Measurements from ENCODE around the gene OR2AG1. TPM values are rescaled to one million over a fixed set of nuclear protein-coding genes. Genes with fewer than 3 reads are reported as not detected.

OR2AG1 gene, protein sequence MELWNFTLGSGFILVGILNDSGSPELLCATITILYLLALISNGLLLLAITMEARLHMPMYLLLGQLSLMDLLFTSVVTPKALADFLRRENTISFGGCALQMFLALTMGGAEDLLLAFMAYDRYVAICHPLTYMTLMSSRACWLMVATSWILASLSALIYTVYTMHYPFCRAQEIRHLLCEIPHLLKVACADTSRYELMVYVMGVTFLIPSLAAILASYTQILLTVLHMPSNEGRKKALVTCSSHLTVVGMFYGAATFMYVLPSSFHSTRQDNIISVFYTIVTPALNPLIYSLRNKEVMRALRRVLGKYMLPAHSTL
- not detected for total RNA-seq

DNA sequence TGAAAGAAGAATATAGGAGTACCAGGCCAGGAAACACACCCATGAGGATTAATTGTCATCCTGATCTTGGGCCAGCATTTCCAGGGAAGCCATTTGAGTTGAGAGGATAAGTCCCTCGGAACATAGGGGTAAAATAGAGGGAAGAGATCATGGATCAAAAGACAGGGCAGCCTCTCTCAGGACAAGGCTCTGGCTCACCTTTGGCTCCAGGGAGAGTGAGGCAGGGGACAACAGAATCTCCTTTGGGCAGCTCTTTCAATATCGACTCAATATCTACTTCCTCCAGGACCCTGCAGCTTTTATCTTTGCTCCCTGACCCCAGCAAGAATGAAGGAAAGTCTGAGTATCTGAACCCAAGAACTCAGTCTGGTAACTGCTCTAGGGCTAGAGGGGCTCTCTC, at the start of gene OR2AG1:
Gene OR2AG1 (plus strand): TSS at position 301 of the 400 bp plus-strand sequence. CDS start 2,018 bp downstream, outside the sequence.
- H3K36me3 Mint-ChIP-seq: no peaks in the 10 kb centered on the region
- H3K27me3 Mint-ChIP-seq: peaks cover 19% of the 10 kb centered on the region
- H3K9me3 Mint-ChIP-seq: no peaks in the 10 kb centered on the region
- DNase-seq (no peak), ATAC-seq (ENCODE audit: low read depth) (no peak)
- H3K4me3 Mint-ChIP-seq: no peak within 1 kb of the TSS
- H3K27ac Mint-ChIP-seq: no peak within 1 kb of the TSS
- POLR2A ChIA-PET: no interaction called here
- no peaks in the 10 kb centered on the region for H3K4me1 Mint-ChIP-seq

DNA sequence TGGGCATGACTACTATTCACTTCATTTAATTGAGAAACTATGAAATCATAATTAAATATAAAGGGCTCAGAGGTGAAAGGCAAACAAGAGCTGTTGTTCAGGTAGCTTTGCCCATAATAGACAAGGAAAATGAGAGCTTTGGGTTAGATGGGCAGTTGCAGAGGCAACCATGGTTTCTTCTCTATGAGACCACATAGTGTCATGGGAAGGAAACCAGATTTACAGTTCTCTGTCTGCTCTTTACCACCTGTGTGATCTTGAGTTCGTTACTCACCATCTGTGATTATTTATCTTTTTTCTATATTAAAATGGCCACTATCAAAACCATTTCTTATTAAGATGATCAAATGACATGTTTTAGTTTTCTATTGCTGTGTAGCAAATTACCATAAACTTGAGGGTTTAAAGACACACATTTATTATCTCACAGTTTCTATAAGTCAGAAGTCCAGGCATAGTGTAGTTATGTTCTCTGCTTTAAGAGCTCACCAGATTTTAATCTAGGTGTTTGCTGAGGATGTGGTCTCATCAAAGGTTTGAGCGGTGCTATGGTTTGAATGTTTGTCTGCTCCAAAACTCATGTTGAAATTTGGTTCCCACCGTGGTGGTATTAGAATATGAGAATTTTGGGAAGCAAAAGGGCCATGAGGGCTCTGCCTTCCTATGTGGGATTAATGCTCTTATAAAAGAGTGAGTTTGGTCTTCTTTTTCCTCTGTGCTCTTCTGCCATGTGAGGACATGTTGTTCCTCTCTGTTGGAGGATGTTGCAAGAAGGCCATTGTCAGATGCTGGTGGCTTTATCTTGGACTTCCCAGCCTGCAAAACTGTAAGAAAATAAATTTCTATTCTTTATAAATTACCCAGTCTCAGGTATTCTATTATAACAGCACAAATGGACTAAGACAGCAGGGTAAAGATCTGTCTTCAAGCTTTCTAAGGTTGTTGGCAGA, 49.2 kb upstream of the OR2AG1 start:
- peak; percentile 77 for ATAC-seq (ENCODE audit: low read depth)
- POLR2A ChIA-PET: interaction anchor here (1.0 kb wide), 1 partner anchor 13 kb away, joined by 3 read pairs; no protein-coding TSS in a partner anchor
- peaks cover 57% of the 10 kb centered on the region for H3K36me3 Mint-ChIP-seq
- H3K4me1 Mint-ChIP-seq: peaks cover 59% of the 10 kb centered on the region
- H3K27me3 Mint-ChIP-seq: no peaks in the 10 kb centered on the region
- peaks cover 2% of the 10 kb centered on the region for H3K9me3 Mint-ChIP-seq
- H3K27ac Mint-ChIP-seq: peak overlapping the region; percentile 82
- no peak for DNase-seq
- peak overlapping the region; percentile 52 for H3K4me3 Mint-ChIP-seq

DNA sequence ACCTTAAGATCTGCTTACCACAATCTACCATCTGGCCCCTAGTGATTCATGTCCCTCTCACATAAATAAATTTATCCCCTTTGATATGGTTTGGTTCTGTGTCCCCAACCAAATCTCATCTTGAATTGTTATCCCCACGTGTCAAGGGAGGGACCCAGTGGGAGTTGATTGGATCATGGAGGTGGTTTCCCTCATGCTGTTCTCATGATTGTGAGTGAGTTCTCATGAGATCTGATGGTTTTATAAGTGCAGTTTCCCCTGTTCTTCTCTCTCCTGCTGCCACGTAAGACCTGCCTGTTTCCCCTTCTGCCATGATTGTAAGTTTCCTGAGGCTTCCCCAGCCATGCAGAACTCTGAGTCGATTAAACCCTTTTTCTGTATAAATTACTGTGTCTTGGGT, 48.2 kb upstream of the OR2AG1 start:
- peaks cover 61% of the 10 kb centered on the region for H3K4me1 Mint-ChIP-seq
- peaks cover 51% of the 10 kb centered on the region for H3K36me3 Mint-ChIP-seq
- no peaks in the 10 kb centered on the region for H3K27me3 Mint-ChIP-seq
- POLR2A ChIA-PET: no interaction called here
- H3K9me3 Mint-ChIP-seq: peaks cover 2% of the 10 kb centered on the region
- DNase-seq: no peak
- peak overlapping the region; percentile 68 for H3K27ac Mint-ChIP-seq
- H3K4me3 Mint-ChIP-seq: peak overlapping the region; percentile 11
- ATAC-seq (ENCODE audit: low read depth): no peak

GRCh38 chr11:6735306-6735705, 47.5 kb upstream of the OR2AG1 start:
- ATAC-seq (ENCODE audit: low read depth): no peak
- H3K36me3 Mint-ChIP-seq: peaks cover 47% of the 10 kb centered on the region
- H3K9me3 Mint-ChIP-seq: peaks cover 2% of the 10 kb centered on the region
- no peaks in the 10 kb centered on the region for H3K27me3 Mint-ChIP-seq
- peaks cover 65% of the 10 kb centered on the region for H3K4me1 Mint-ChIP-seq
- POLR2A ChIA-PET: interaction anchor here (1.3 kb wide), 1 partner anchor 10 kb away, joined by 5 read pairs; no protein-coding TSS in a partner anchor
- peak overlapping the region; percentile 56 for H3K4me3 Mint-ChIP-seq
- DNase-seq: no peak
- H3K27ac Mint-ChIP-seq: peak overlapping the region; percentile 37

DNA sequence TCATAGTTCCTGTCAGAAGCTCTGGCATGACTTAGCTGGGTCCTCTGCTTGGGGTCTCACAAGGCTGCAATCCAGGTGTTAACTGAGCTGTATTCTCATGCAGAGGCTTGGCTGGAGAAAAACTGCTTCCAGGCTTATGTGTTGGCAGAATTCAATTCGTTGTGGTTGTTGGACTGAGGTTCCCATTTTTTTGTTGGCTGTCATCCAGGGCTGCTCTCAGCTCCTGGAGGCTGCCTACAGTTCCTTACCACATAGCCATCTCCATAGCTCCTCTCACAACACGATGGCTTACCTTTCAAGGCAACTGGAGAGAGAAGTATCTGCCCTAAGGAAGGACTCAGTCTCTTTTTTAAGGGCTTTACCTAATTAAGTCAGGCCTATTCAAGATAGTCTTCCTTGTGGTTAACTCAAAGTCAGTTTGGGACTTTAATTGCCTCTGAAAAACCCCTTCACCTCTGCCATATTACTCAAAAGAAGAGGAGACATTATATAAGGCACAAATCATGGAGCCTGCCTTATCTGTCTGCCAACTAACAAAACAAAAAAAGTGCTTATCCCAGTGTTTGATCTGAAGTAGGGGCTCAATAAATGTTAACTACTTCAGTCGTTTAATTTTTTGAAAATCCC, 46.2 kb upstream of the OR2AG1 start:
- Mint-ChIP-seq H3K9me3 (no peaks in the 10 kb centered on the region), H3K27ac (no peak overlapping the region), H3K4me3 (no peak overlapping the region), H3K36me3 (peaks cover 48% of the 10 kb centered on the region), H3K4me1 (peaks cover 67% of the 10 kb centered on the region), H3K27me3 (no peaks in the 10 kb centered on the region)
- DNase-seq (no peak), ATAC-seq (ENCODE audit: low read depth) (no peak)
- POLR2A ChIA-PET: interaction anchor here (0.5 to 1.3 kb wide), 2 partner anchors 9 to 23 kb away, joined by 3 to 5 read pairs; no protein-coding TSS in a partner anchor

DNA sequence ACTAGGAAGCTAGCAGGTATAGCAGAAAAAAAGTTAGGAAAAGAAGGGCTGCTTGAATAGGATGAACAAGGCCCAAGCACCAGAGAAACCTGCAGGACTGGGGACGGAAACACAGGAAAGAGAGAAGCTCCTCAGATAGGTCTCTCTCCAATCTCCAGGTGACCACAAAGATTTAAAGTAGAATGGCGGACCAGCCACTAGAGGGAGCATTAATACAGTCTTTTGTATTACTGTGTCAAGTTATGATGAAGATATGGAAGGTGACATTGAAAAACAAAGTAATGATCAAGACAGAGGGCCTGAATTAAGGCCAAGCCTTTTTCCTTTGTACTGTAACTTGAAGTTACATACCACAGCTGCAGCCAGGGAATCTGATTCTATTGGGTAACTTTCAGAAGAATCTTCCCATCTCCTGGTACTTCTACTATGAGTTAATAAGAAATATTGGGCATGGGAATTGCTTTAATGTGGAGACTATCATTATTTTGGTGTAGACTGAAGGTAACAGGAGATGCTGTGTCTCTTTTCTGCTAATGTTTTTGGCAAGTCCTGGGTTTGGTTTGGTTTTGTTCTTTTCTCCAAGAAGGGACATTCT, 44.9 kb upstream of the OR2AG1 start:
- Mint-ChIP-seq H3K36me3 (peaks cover 45% of the 10 kb centered on the region), H3K27ac (peak overlapping the region; percentile 46), H3K27me3 (no peaks in the 10 kb centered on the region), H3K4me1 (peaks cover 76% of the 10 kb centered on the region), H3K9me3 (no peaks in the 10 kb centered on the region), H3K4me3 (no peak overlapping the region)
- ATAC-seq (ENCODE audit: low read depth) (peak; percentile 71), DNase-seq (no peak)
- POLR2A ChIA-PET: interaction anchor here (1.2 to 1.5 kb wide), 3 partner anchors 9 to 256 kb away, joined by 3 to 7 read pairs (median 5); partner anchors contain the start of genes ARFIP2 and TIMM10B

GRCh38 chr11:6738590-6738989, 44.2 kb upstream of the OR2AG1 start:
- Mint-ChIP-seq H3K36me3 (peaks cover 43% of the 10 kb centered on the region), H3K9me3 (no peaks in the 10 kb centered on the region), H3K27me3 (no peaks in the 10 kb centered on the region), H3K4me1 (peaks cover 74% of the 10 kb centered on the region), H3K4me3 (no peak overlapping the region), H3K27ac (peak overlapping the region; percentile 46)
- ATAC-seq (ENCODE audit: low read depth) (no peak), DNase-seq (no peak)
- POLR2A ChIA-PET: interaction anchor here (1.2 to 1.5 kb wide), 3 partner anchors 8 to 257 kb away, joined by 3 to 7 read pairs (median 5); partner anchors contain the start of genes ARFIP2 and TIMM10B

GRCh38 chr11:6742260-6742659, 40.6 kb upstream of the OR2AG1 start:
- no peaks in the 10 kb centered on the region for H3K27me3 Mint-ChIP-seq
- no peak overlapping the region for H3K4me3 Mint-ChIP-seq
- peak overlapping the region; percentile 69 for H3K27ac Mint-ChIP-seq
- peaks cover 42% of the 10 kb centered on the region for H3K4me1 Mint-ChIP-seq
- ATAC-seq (ENCODE audit: low read depth) (no peak), DNase-seq (no peak)
- no peaks in the 10 kb centered on the region for H3K9me3 Mint-ChIP-seq
- H3K36me3 Mint-ChIP-seq: peaks cover 26% of the 10 kb centered on the region
- POLR2A ChIA-PET: interaction anchor here (1.4 kb wide), 1 partner anchor 363 kb away, joined by 4 read pairs; no protein-coding TSS in a partner anchor

GRCh38 chr11:6745018-6745417, 37.8 kb upstream of the OR2AG1 start:
- no peak for DNase-seq
- ATAC-seq (ENCODE audit: low read depth): no peak
- no peak overlapping the region for H3K27ac Mint-ChIP-seq
- POLR2A ChIA-PET: interaction anchor here (1.1 to 2.3 kb wide), 2 partner anchors 9 to 264 kb away, joined by 5 to 8 read pairs; partner anchors contain the start of genes ARFIP2 and TIMM10B
- H3K27me3 Mint-ChIP-seq: no peaks in the 10 kb centered on the region
- H3K36me3 Mint-ChIP-seq: peaks cover 15% of the 10 kb centered on the region
- H3K4me3 Mint-ChIP-seq: no peak overlapping the region
- H3K9me3 Mint-ChIP-seq: no peaks in the 10 kb centered on the region
- peaks cover 32% of the 10 kb centered on the region for H3K4me1 Mint-ChIP-seq

GRCh38 chr11:6745465-6746015, 37.3 kb upstream of the OR2AG1 start:
- H3K4me3 Mint-ChIP-seq: no peak overlapping the region

GRCh38 chr11:6746086-6746618, 36.7 kb upstream of the OR2AG1 start:
- peaks cover 3% of the 10 kb centered on the region for H3K9me3 Mint-ChIP-seq
- peaks cover 15% of the 10 kb centered on the region for H3K36me3 Mint-ChIP-seq
- no peaks in the 10 kb centered on the region for H3K27me3 Mint-ChIP-seq
- no peak overlapping the region for H3K27ac Mint-ChIP-seq
- H3K4me3 Mint-ChIP-seq: no peak overlapping the region
- ATAC-seq (ENCODE audit: low read depth) (peak; percentile 85), DNase-seq (peak; percentile 52)
- peaks cover 34% of the 10 kb centered on the region for H3K4me1 Mint-ChIP-seq
- POLR2A ChIA-PET: interaction anchor here (1.1 to 2.3 kb wide), 8 partner anchors 8 to 265 kb away, joined by 3 to 8 read pairs (median 5); partner anchors contain the start of genes ARFIP2, TAF10 and TIMM10B

More at GRCh38 chr11:6745465-6746015, 37.3 kb upstream of the OR2AG1 start:
- POLR2A ChIA-PET: interaction anchor here (1.1 to 2.3 kb wide), 6 partner anchors 9 to 264 kb away, joined by 3 to 8 read pairs (median 5); partner anchors contain the start of genes ARFIP2, TAF10 and TIMM10B
- ATAC-seq (ENCODE audit: low read depth) (peak; percentile 48), DNase-seq (no peak)
- Mint-ChIP-seq H3K27ac (no peak overlapping the region), H3K36me3 (peaks cover 15% of the 10 kb centered on the region), H3K9me3 (no peaks in the 10 kb centered on the region), H3K4me1 (peaks cover 32% of the 10 kb centered on the region), H3K27me3 (no peaks in the 10 kb centered on the region)

GRCh38 chr11:6746626-6747025, 36.2 kb upstream of the OR2AG1 start:
- H3K36me3 Mint-ChIP-seq: peaks cover 14% of the 10 kb centered on the region
- POLR2A ChIA-PET: interaction anchor here (0.7 to 2.3 kb wide), 8 partner anchors 8 to 265 kb away, joined by 3 to 8 read pairs (median 5); partner anchors contain the start of genes ARFIP2, RRP8, TAF10 and TIMM10B
- peaks cover 3% of the 10 kb centered on the region for H3K9me3 Mint-ChIP-seq
- no peak overlapping the region for H3K4me3 Mint-ChIP-seq
- H3K4me1 Mint-ChIP-seq: peaks cover 33% of the 10 kb centered on the region
- ATAC-seq (ENCODE audit: low read depth) (no peak), DNase-seq (no peak)
- no peak overlapping the region for H3K27ac Mint-ChIP-seq
- H3K27me3 Mint-ChIP-seq: no peaks in the 10 kb centered on the region

Measured in activated naive CD8-positive, alpha-beta T cell treated with anti-CD3 and anti-CD28 coated beads, Interleukin-2, amount 10 ng/mL, durations not matched to agents 7 days and 5 days (primary cell).